PC-3 (cell line): Measurements from ENCODE around the gene RBP4.

ENCODE experiments used
- EZH2 ChIP-seq: fragments of 300-600 bp; sonication (generic); IDR thresholded peaks from one replicate; pipeline ENCODE4 v1.6.1; 2017; ENCODE audit warnings: antibody characterized with exemption, mild to moderate bottlenecking, low read length; ENCODE audit not compliant: unreplicated experiment
- EZH2phosphoT487 ChIP-seq: fragments of 300-600 bp; sonication (generic); IDR thresholded peaks from 2 replicates; pipeline ENCODE4 v1.6.1; 2018; ENCODE audit warnings: mild to moderate bottlenecking, antibody characterized with exemption, low read length, borderline replicate concordance
- TF ChIP-seq, protein P1 (sequence below): fragments of 300-600 bp; sonication (generic); conservative IDR thresholded peaks from 2 replicates; pipeline ENCODE4 v1.5.1; 2017; ENCODE audit warnings: antibody characterized with exemption, low read depth, mild to moderate bottlenecking, low read length

GRCh38 chr10:93622942-93623341, 21.9 kb upstream of the RBP4 start:
- TF ChIP-seq, protein P1, sequence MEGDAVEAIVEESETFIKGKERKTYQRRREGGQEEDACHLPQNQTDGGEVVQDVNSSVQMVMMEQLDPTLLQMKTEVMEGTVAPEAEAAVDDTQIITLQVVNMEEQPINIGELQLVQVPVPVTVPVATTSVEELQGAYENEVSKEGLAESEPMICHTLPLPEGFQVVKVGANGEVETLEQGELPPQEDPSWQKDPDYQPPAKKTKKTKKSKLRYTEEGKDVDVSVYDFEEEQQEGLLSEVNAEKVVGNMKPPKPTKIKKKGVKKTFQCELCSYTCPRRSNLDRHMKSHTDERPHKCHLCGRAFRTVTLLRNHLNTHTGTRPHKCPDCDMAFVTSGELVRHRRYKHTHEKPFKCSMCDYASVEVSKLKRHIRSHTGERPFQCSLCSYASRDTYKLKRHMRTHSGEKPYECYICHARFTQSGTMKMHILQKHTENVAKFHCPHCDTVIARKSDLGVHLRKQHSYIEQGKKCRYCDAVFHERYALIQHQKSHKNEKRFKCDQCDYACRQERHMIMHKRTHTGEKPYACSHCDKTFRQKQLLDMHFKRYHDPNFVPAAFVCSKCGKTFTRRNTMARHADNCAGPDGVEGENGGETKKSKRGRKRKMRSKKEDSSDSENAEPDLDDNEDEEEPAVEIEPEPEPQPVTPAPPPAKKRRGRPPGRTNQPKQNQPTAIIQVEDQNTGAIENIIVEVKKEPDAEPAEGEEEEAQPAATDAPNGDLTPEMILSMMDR = no peak
- TF ChIP-seq EZH2phosphoT487 (no peak), EZH2 (no peak)
